Fibroblast of the aortic adventitia (primary cell): ENCODE measurements around the gene FADS2. TPM values are rescaled to one million over a fixed set of nuclear protein-coding genes. Genes with fewer than 3 reads are reported as not detected.

Source experiments
- DNase-seq: peaks from one replicate; pipeline ENCODE4 v3.0.0-alpha.2; 2010; ENCODE audit warnings: low read depth
- H3K4me3 ChIP-seq: 2 replicates; pipeline ENCODE4 v1.5.1; 2011; ENCODE audit warnings: low read depth, mild to moderate bottlenecking, control low read depth, low read length, moderate library complexity
- CTCF ChIP-seq: IDR thresholded peaks from 2 replicates; pipeline ENCODE4 v1.5.1; 2011; ENCODE audit warnings: mild to moderate bottlenecking, low read length, control low read depth, inconsistent platforms; ENCODE audit not compliant: insufficient read depth
- total RNA-seq: library from RNA; depleted of rRNA; stranded (reverse); fragments of >200 nt; gene quantifications from 2 replicates; pipeline ENCODE4 v1.2.3, GENCODE V29; 2012; ENCODE audit warnings: low replicate concordance

Gene FADS2
- total RNA-seq, 1 donor, result 125 TPM

- H3K4me3 ChIP-seq, result no peak overlapping the region
- DNase-seq, result no peak
- TF ChIP-seq CTCF, result no peak
Measured at GRCh38 chr11:61885166-61885778, 57.2 kb downstream of the FADS2 start.

- TF ChIP-seq CTCF, result no peak
- H3K4me3 ChIP-seq, result no peak overlapping the region
- DNase-seq, result no peak
Measured at GRCh38 chr11:61885784-61886580, 57.9 kb downstream of the FADS2 start.

GRCh38 chr11:61886643-61887042 is 58.5 kb downstream of the FADS2 start:
- no peak overlapping the region for H3K4me3 ChIP-seq
- DNase-seq, result no peak
- TF ChIP-seq CTCF, result no peak

GRCh38 chr11:61887839-61888494 is 59.9 kb downstream of the FADS2 start:
- peak; percentile 91 for DNase-seq

GRCh38 chr11:61888590-61888989 is 60.5 kb downstream of the FADS2 start:
- TF ChIP-seq CTCF, result no peak
- no peak overlapping the region for H3K4me3 ChIP-seq
- DNase-seq, result no peak

More at GRCh38 chr11:61887839-61888494, 59.9 kb downstream of the FADS2 start:
- no peak overlapping the region for H3K4me3 ChIP-seq
- no peak for TF ChIP-seq CTCF

GRCh38 chr11:61889831-61890230 is 61.7 kb downstream of the FADS2 start:
- no peak for DNase-seq
- H3K4me3 ChIP-seq, result peak overlapping the region; percentile 91
- TF ChIP-seq CTCF, result no peak
